ENCODE data around the gene OR9G1. TPM values are rescaled to one million over a fixed set of nuclear protein-coding genes. Genes with fewer than 3 reads are reported as not detected.

The OR9G1 gene
- total RNA-seq, 6 donors from 2014 or later: not detected

DNA sequence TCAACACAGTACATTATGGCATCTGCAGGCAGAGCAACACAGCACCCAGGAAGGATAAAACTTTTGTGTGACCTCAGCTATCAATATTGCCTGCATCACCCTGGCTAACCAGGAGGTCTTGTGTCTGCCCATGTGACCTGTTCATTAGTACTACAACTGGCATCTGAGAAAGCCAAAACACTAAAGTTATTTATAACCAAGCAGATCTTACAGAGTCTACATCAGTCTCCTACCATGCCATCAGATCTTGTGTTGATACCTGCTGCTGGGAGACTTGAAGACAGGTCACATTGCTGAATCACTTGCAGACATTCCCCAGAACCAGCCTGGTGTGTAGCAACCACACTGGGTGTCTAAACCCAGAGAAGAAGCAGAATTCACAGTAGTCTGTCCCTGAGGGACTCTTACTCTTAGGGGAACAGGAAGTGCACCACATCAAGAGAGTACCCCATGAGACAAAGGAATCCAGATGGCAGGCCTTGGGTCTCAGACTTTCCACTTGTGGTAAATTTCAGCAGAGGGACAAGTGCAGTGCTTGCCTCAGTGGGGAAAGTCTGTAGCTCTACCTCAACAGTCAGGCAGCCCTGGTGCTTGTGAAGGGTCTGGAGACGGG lies 7.0 kb downstream of the OR9G1 start:
- TF ChIP-seq POLR2A (IDR thresholded peaks at IDR 0.05) (no peak), POLR2AphosphoS5 (IDR thresholded peaks at IDR 0.05) (no peak), EP300 (IDR thresholded peaks at IDR 0.05) (no peak)
- TF ChIP-seq, protein P1, sequence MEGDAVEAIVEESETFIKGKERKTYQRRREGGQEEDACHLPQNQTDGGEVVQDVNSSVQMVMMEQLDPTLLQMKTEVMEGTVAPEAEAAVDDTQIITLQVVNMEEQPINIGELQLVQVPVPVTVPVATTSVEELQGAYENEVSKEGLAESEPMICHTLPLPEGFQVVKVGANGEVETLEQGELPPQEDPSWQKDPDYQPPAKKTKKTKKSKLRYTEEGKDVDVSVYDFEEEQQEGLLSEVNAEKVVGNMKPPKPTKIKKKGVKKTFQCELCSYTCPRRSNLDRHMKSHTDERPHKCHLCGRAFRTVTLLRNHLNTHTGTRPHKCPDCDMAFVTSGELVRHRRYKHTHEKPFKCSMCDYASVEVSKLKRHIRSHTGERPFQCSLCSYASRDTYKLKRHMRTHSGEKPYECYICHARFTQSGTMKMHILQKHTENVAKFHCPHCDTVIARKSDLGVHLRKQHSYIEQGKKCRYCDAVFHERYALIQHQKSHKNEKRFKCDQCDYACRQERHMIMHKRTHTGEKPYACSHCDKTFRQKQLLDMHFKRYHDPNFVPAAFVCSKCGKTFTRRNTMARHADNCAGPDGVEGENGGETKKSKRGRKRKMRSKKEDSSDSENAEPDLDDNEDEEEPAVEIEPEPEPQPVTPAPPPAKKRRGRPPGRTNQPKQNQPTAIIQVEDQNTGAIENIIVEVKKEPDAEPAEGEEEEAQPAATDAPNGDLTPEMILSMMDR (IDR thresholded peaks at IDR 0.05): no peak
- Histone ChIP-seq H3K9me3 (peaks cover 0 to 3% (median 0%) of the 10 kb centered on the region in 4 donors), H3K36me3 (no peaks in the 10 kb centered on the region), H3K4me1 (no peaks in the 10 kb centered on the region), H3K27ac (no peak overlapping the region), H3K27me3 (no peaks in the 10 kb centered on the region), H3K4me3 (no peak overlapping the region)
- ATAC-seq (ENCODE audit: low FRiP score in 2 of 2) (peak; percentile 14 to 61), DNase-seq (no peak)
- WGBS, 2 donors: 45 to 70% methylated on average over 1 of the region's 1 CpG

DNA sequence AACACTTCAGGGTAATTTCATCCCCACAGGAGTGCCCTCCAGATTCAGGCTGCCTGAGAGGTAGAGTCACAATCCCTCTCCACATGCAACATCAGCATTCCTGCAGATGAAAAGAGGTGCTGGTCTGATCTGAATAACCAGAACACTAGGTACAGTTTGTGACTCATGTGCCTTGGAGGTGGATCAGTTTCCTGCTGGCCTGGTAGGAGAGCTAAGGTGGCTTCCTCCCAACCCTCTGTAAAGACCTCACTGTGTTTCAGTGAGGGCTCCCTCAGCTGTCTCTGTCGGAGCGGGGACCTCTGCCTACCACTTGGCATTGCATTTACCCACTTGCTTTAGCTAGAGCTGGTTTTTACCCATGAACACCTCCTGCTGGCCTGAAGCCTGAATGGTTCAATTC lies 7.6 kb downstream of the OR9G1 start:
- Histone ChIP-seq H3K4me1 (no peaks in the 10 kb centered on the region), H3K4me3 (no peak overlapping the region), H3K36me3 (no peaks in the 10 kb centered on the region), H3K27ac (no peak overlapping the region), H3K9me3 (peaks cover 0 to 3% (median 0%) of the 10 kb centered on the region in 4 donors), H3K27me3 (no peaks in the 10 kb centered on the region)
- peak; percentile 8 to 11 for ATAC-seq (ENCODE audit: low FRiP score in 2 of 2)
- TF ChIP-seq POLR2AphosphoS5 (IDR thresholded peaks at IDR 0.05) (no peak), EP300 (IDR thresholded peaks at IDR 0.05) (no peak), POLR2A (IDR thresholded peaks at IDR 0.05) (no peak)
- TF ChIP-seq, protein P1 (IDR thresholded peaks at IDR 0.05): no peak
- WGBS, 2 donors: 65 to 86% methylated on average over 2 of the region's 2 CpGs
- no peak for DNase-seq

DNA sequence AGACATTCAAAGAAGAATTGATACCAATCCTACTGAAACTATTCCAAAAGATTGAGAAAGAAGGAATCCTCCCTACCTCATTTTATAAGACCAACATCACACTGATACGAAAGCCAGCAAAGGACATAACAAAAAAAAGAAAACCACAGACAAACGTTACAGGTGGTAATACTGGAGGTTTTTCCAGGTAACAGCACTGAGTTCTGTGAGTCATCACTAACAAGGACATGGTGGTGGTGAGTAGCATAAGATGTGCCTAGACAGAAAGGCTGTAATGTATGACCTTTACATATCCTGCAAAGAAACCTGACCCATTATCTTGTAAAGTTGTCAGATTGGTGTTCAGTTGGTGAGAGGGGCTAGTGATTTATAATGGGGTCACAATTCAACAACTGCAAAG lies 15.3 kb downstream of the OR9G1 start:
- Histone ChIP-seq H3K4me3 (no peak overlapping the region), H3K36me3 (no peaks in the 10 kb centered on the region), H3K9me3 (peaks cover 0 to 3% (median 0%) of the 10 kb centered on the region in 4 donors), H3K4me1 (no peaks in the 10 kb centered on the region), H3K27ac (no peak overlapping the region), H3K27me3 (no peaks in the 10 kb centered on the region)
- WGBS, 2 donors: 69 to 79% methylated on average over 2 of the region's 2 CpGs
- TF ChIP-seq EP300 (IDR thresholded peaks at IDR 0.05): no peak
- no peak for TF ChIP-seq POLR2A (IDR thresholded peaks at IDR 0.05)
- TF ChIP-seq, protein P1 (IDR thresholded peaks at IDR 0.05): no peak
- no peak for TF ChIP-seq POLR2AphosphoS5 (IDR thresholded peaks at IDR 0.05)
- ATAC-seq (ENCODE audit: low FRiP score in 2 of 2) (no peak), DNase-seq (no peak)

DNA sequence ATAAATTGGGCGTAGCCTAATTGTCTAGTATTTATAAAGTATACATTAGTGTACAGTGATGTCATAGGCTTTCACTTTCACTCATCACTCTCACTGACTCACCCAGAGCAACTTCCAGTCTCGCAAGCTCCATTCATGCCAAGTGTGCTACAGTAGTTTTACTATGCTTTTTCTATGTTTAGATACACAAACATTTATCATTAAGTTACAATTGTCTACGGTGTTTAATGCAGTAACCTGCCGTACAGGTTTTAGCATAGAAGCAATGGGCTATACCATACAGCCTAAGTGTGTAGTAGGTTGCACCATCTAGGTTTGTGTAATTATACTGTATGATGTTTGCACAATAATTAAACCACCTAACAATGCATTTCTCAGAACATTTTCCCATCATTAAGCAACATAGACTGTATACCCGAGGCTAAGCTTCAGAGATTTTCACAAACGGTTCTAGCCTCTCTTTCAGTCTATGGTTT lies 17.5 kb downstream of the OR9G1 start:
- no peaks in the 10 kb centered on the region for H3K4me1 ChIP-seq
- H3K27me3 ChIP-seq: no peaks in the 10 kb centered on the region
- TF ChIP-seq EP300 (IDR thresholded peaks at IDR 0.05) (no peak), POLR2A (IDR thresholded peaks at IDR 0.05) (no peak), POLR2AphosphoS5 (IDR thresholded peaks at IDR 0.05) (no peak)
- TF ChIP-seq, protein P1 (IDR thresholded peaks at IDR 0.05): no peak
- H3K36me3 ChIP-seq: no peaks in the 10 kb centered on the region
- no peak for DNase-seq
- no peak for ATAC-seq (ENCODE audit: low FRiP score in 2 of 2)
- H3K4me3 ChIP-seq: no peak overlapping the region
- WGBS, 2 donors: 71 to 76% methylated on average over 6 of the region's 6 CpGs
- no peak overlapping the region for H3K27ac ChIP-seq
- H3K9me3 ChIP-seq: no peaks in the 10 kb centered on the region

DNA sequence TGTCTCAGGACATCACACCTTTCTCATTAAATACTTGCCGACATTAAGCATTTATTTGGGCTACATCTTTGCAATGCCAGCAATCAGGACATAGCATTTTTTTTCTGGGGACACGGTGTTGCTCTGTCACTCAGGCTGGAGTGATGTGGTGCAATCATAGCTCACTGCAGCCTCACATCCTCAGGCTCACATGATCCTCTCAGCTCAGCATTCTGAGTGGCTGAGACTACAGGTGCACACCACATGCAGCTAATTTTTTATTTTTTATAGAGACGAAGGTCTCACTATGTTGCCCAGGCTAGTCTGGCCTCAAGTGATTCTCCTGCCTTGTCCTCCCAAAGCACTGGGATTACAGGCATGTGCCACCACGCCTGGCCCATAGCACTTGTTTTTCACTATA lies 21.6 kb downstream of the OR9G1 start:
- no peaks in the 10 kb centered on the region for H3K36me3 ChIP-seq
- no peak for ATAC-seq (ENCODE audit: low FRiP score in 2 of 2)
- H3K4me3 ChIP-seq: no peak overlapping the region
- WGBS, 2 donors: 68 to 69% methylated on average over 4 of the region's 4 CpGs
- no peak for TF ChIP-seq POLR2AphosphoS5 (IDR thresholded peaks at IDR 0.05)
- no peak for TF ChIP-seq POLR2A (IDR thresholded peaks at IDR 0.05)
- TF ChIP-seq, protein P1 (IDR thresholded peaks at IDR 0.05): no peak
- TF ChIP-seq EP300 (IDR thresholded peaks at IDR 0.05): no peak
- no peak for DNase-seq
- H3K9me3 ChIP-seq: no peaks in the 10 kb centered on the region
- no peaks in the 10 kb centered on the region for H3K4me1 ChIP-seq
- H3K27me3 ChIP-seq: no peaks in the 10 kb centered on the region
- H3K27ac ChIP-seq: no peak overlapping the region
